GM19467 (cell line): ENCODE results near the gene ZFHX3.
"Not testable (repeated sequence)": the region's sequence is repeated elsewhere in the genome, so short reads cannot be mapped to it uniquely, and the experiment has no call there.

Source experiments
- ATAC-seq: cut with Tn5 transposase; IDR thresholded peaks from one replicate; pipeline ENCODE4 v1.9.1; 2021; ENCODE audit warnings: mild to moderate bottlenecking, moderate library complexity; ENCODE audit not compliant: unreplicated experiment

The ZFHX3 gene

GRCh38 chr16:73024571-73025105, 23.3 kb downstream of the ZFHX3 start:
- no peak for ATAC-seq

DNA sequence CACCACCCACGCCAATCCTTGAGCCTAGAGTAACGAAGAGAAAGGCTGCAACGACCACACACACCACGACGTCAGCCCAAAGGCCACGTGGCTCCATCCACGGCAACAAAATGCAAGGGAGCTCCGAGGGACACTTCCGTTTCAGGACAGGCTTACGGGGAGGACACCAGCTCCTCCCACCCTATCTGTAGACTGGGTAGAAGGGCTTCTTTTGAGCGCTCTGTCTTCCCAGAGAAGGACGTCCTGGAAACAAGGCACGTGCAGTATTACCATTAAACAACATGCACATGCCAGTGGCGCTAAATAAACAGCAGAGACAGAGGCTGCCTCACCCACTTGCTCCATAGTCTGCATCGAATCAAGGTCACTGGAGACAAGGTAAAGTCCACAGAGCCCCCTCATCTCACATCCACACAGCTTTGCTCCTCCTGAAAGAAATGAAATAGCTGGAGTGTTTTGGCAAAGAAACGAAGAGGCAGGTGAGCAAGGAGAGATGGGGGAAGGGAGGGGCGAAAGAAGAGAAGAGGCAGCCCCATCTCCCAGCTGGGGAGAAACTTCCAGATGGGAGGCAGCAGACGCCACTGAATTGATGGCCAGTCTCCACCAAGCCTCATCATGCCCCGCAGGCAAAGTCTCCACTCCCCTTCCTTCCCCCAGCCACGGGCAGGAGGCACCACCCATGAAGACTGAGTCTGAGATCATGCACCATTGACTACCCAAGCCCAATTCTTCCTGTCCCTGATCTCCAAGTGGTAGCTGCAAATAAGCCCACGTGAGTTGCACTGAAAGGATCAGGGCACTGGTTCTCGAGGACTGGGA, 24.0 kb downstream of the ZFHX3 start:
- ATAC-seq: no peak

DNA sequence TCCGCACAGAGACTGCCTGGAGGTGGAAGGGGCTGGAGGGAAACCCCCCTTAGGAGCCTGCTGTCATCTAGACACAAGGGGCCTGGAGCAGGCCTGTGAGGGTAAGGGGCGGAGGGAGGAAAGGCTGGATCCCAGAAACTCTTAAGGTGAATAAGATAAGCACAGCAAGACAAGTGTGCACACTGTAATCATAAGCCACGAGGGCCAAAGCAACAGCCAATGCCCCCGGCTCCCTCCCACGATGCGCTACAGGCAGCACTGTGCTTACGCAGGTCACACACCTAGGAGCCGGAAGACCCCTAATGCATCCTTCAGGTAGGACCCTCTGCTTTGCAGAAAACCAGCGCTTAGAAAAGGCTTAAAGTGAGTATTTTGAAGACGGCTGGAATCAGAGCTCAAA, 24.6 kb downstream of the ZFHX3 start:
- no peak for ATAC-seq

GRCh38 chr16:73022534-73022933, 25.4 kb downstream of the ZFHX3 start:
- ATAC-seq: no peak

- ATAC-seq: no peak
Measured at GRCh38 chr16:73021866-73022495, 25.9 kb downstream of the ZFHX3 start.

DNA sequence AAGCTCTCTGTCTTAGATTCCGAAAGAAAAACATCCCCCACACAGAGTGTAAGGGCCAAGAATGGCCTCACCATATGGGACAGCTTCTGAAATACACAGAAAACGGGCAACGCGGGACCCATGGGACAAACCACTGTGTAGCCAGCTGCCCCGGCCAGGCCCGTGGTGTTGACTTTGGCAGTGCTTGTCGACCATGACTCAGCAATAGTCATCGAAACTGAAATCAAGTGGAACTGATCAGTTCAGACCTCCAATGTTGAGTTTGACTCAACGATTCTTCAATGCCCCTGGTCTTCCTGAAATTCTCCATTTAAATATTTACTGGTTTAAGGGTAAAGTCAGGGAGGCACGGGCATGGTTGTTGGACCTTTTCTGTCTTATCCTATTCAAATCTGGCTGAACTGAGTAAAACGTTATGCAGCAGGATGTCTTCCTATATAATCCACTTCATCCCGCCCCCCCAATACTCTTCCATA, 27.5 kb downstream of the ZFHX3 start:
- no peak for ATAC-seq

- ATAC-seq: no peak
Measured at GRCh38 chr16:73019457-73020362, 28.2 kb downstream of the ZFHX3 start.

GRCh38 chr16:73018821-73019456, 29.0 kb downstream of the ZFHX3 start:
- no peak for ATAC-seq

- no peak for ATAC-seq
Measured at GRCh38 chr16:73017321-73017720, 30.6 kb downstream of the ZFHX3 start.

GRCh38 chr16:73016488-73016830, 31.5 kb downstream of the ZFHX3 start:
- ATAC-seq: no peak

- ATAC-seq: peak; percentile 83
Measured at GRCh38 chr16:73015612-73016487, 32.1 kb downstream of the ZFHX3 start.

DNA sequence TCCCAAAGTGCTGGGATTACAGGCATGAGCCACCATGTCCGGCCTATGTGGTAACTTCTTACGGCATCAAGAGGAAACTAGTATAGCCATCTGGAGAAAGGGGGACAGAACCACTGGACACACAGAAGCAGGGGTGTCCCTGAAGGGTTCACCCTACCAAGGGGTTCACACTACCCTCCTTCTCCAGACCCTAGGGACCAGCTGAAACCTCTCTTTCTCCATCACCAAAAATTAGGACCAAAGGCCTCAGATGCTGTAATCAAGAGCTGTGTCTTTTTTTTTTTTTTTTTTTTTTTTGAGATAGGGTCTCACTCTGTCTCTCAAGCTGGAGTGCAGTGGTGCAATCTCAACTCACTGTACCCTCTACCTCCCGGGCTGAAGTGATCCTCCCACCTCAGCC, 33.2 kb downstream of the ZFHX3 start:
- ATAC-seq: no peak

DNA sequence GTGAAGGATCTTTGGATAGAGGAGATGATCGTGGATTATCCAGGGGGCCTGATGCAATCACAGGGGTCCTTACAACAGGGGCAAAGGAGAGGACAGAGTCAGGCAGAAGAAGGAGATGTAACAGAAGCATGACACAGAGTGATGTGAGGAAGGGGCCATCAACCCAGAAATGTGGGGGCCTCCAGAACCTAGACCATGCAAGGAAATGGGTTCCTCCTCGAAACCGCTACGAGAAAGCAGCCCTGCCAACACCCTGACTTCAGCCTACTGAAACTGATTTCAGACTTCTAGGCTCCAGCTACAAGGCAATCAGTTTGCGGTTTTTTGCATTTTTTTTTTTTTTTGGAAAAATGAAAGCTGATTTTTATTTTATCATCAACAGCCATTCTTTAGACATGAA, 34.0 kb downstream of the ZFHX3 start:
- ATAC-seq: no peak

DNA sequence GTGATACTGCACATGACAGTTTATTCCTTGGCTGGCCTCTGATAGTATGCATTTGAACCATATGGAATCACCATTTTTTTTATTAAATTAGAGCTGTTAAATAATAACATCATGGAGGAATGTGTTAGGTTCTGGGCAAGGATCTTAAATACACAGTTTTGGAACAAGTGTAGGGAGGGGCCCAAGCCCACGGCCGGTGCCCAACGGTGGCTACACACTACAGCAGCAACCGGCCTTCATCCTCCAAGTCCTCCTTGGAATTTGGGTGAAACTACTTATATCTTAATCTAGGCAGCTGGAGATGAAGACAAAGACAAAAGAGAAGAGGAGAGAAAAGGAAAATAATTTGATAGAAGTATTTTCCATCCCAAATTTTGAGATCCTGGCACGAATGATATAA, 35.6 kb downstream of the ZFHX3 start:
- ATAC-seq: no peak

- ATAC-seq: no peak
Measured at GRCh38 chr16:73011926-73012325, 36.0 kb downstream of the ZFHX3 start.

DNA sequence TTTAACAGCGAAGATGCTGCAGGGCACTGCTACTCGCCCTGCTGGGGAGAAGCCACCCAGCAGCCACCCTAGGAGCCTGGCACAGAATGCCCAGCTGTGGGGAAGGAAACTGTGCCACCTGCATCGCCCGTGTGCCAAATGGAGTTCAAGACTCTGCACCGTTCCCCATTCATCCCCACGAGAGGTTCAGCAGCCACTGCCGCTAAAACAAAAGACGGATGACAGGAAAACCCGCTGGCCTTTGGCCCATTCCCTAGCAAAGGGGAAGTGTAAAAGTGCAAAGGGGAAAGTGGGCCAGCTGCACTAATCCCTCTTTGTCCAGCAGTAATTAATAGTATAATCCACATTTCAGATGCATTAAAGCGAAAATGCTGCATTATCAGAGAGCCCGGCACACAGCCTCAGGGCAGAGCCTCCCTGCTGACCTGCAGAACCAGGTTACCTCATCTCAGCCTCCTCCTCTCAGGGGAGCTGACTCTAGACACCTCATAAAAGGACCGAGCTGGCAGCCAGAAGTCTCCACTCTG, 37.7 kb downstream of the ZFHX3 start:
- no peak for ATAC-seq

DNA sequence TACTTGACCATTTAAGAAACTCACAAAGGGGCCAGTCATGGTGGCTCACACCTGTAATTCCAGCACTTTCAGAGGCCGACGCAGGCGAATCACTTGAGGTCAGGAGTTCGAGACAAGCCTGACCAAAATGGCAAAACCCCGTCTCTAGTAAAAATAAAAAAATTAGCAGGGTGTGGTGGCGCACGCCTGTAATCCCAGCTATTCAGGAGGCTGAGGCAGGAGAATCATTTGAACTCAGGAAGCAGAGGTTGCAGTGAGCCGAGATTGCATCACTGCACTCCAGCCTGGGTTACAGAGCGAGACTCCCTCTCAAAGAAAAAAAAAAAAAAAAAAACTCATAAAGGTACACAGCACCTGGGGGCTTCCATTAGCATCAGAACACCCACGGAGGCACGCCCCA, 38.2 kb downstream of the ZFHX3 start:
- not testable (repeated sequence) for ATAC-seq

- no peak for ATAC-seq
Measured at GRCh38 chr16:73006026-73006425, 41.9 kb downstream of the ZFHX3 start.

DNA sequence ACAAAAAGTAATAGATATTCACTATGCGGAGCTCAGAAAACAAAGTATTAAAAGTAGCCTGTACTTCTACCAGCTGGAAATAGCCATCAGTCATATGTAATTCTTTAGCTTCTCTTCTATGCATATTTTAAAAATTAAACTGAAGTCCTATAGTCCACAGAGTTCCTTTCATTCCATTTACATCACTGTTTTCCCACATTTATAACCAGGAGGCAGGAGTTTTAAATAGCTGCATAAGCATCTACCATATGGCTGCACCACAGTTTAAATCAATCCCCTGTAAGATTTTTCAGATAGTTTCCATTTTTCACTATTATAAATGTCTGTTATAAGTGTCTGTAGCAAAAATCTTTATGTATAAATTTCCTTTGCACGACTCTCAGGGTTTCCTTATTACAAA, 45.1 kb downstream of the ZFHX3 start:
- no peak for ATAC-seq
